HepG2 (cell line): ENCODE measurements around the gene NKAIN4. TPM values are rescaled to one million over a fixed set of nuclear protein-coding genes. Genes with fewer than 3 reads are reported as not detected.
A peak's percentile ranks its signal among the peaks of the same experiment; 100 is the strongest.

ENCODE experiments used
- AHR ChIP-seq: IDR thresholded peaks from 2 replicates; pipeline ENCODE4 v1.6.1; 2018; ENCODE audit warnings: missing genetic modification reagents, missing compliant biosample characterization
- ARNT2 ChIP-seq: sonication (generic); formaldehyde crosslinking; IDR thresholded peaks from 2 replicates; pipeline ENCODE4 v1.8.0; 2022; ENCODE audit warnings: mild to moderate bottlenecking, low read depth, missing genetic modification reagents, moderate library complexity
- FOSL2 ChIP-seq: sonication (generic); formaldehyde crosslinking; IDR thresholded peaks from 2 replicates; pipeline ENCODE4 v1.4.0; 2020; ENCODE audit warnings: missing genetic modification reagents
- GABPB1 ChIP-seq: IDR thresholded peaks from 2 replicates; pipeline ENCODE4 v1.6.1; 2016; ENCODE audit warnings: mild to moderate bottlenecking, missing genetic modification reagents, moderate library complexity, missing compliant biosample characterization
- HINFP ChIP-seq: sonication (generic); formaldehyde crosslinking; IDR thresholded peaks from 2 replicates; pipeline ENCODE4 v1.4.0; 2020; ENCODE audit warnings: low read depth, mild to moderate bottlenecking, missing genetic modification reagents
- MLX ChIP-seq: IDR thresholded peaks from 2 replicates; pipeline ENCODE4 v1.6.1; 2016
- SALL2 ChIP-seq: sonication (generic); formaldehyde crosslinking; IDR thresholded peaks from 2 replicates; pipeline ENCODE4 v1.8.1; 2023; ENCODE audit warnings: mild to moderate bottlenecking, missing genetic modification reagents, inconsistent platforms
- ZFP36L1 ChIP-seq: sonication (generic); formaldehyde crosslinking; IDR thresholded peaks from 2 replicates; pipeline ENCODE4 v1.8.0; 2022; ENCODE audit warnings: mild to moderate bottlenecking, missing genetic modification reagents, moderate library complexity
- ZNF670 ChIP-seq: sonication (generic); formaldehyde crosslinking; IDR thresholded peaks from 2 replicates; pipeline ENCODE4 v1.8.0; 2022; ENCODE audit warnings: mild to moderate bottlenecking, missing genetic modification reagents, borderline replicate concordance
- polyA plus RNA-seq, 8 experiments: library from polyadenylated mRNA; depleted of rRNA in 3 of 8; stranded (reverse) in 7 of 8; unstranded in 1 of 8; fragments of >200 nt; fragmentation: Illumina TruSeq in 4 of 8; extraction: Trizol in 4 of 8; gene quantifications; 2 replicates each; pipeline versions ENCODE4 v1.2.1 to v1.2.3, GENCODE V29; 2011 to 2016; ENCODE audit warnings: low read depth in 4 of 8, missing spikeins in 1 of 8, mixed read lengths in 1 of 8; ENCODE audit not compliant: insufficient read depth in 1 of 8
- total RNA-seq, 5 experiments: library from RNA; depleted of rRNA; stranded (reverse); fragments of >200 nt; fragmentation: Illumina TruSeq; extraction: Trizol; gene quantifications; 2 replicates each; pipeline ENCODE4 v1.2.3, GENCODE V29; 2016; ENCODE audit warnings: low read depth in 1 of 5
- TF ChIP-seq, protein P1 (sequence below): sonication (generic); formaldehyde crosslinking; IDR thresholded peaks from 2 replicates; pipeline ENCODE4 v1.5.1; 2020; ENCODE audit warnings: mild to moderate bottlenecking, missing genetic modification reagents, moderate library complexity
- TF ChIP-seq, protein P2 (sequence below): IDR thresholded peaks from 2 replicates; pipeline ENCODE4 v1.6.1; 2012; ENCODE audit warnings: inconsistent platforms
- TF ChIP-seq, protein P3 (sequence below), 2 experiments: sonication (generic) in 1 of 2; formaldehyde crosslinking in 1 of 2; IDR thresholded peaks; 2 replicates each; pipeline versions ENCODE4 v1.4.0 to v1.6.1; 2018 to 2020; ENCODE audit warnings: missing genetic modification reagents in 2 of 2, borderline replicate concordance in 1 of 2, low read depth in 1 of 2, mild to moderate bottlenecking in 1 of 2, missing biosample characterization in 1 of 2
- TF ChIP-seq, protein P4 (sequence below): sonication (generic); formaldehyde crosslinking; conservative IDR thresholded peaks from 2 replicates; pipeline ENCODE4 v1.8.0; 2022; ENCODE audit warnings: low read depth, missing genetic modification reagents
- TF ChIP-seq, protein P5 (sequence below): sonication (generic); formaldehyde crosslinking; IDR thresholded peaks from 2 replicates; pipeline ENCODE4 v1.4.0; 2020; ENCODE audit warnings: missing genetic modification reagents

The NKAIN4 gene
- total and polyA plus RNA-seq, 2 of the 13 experiments (the other 11 are each of a cell fraction or from before 2014, with no cell fraction given), result not detected

- TF ChIP-seq, protein P1, sequence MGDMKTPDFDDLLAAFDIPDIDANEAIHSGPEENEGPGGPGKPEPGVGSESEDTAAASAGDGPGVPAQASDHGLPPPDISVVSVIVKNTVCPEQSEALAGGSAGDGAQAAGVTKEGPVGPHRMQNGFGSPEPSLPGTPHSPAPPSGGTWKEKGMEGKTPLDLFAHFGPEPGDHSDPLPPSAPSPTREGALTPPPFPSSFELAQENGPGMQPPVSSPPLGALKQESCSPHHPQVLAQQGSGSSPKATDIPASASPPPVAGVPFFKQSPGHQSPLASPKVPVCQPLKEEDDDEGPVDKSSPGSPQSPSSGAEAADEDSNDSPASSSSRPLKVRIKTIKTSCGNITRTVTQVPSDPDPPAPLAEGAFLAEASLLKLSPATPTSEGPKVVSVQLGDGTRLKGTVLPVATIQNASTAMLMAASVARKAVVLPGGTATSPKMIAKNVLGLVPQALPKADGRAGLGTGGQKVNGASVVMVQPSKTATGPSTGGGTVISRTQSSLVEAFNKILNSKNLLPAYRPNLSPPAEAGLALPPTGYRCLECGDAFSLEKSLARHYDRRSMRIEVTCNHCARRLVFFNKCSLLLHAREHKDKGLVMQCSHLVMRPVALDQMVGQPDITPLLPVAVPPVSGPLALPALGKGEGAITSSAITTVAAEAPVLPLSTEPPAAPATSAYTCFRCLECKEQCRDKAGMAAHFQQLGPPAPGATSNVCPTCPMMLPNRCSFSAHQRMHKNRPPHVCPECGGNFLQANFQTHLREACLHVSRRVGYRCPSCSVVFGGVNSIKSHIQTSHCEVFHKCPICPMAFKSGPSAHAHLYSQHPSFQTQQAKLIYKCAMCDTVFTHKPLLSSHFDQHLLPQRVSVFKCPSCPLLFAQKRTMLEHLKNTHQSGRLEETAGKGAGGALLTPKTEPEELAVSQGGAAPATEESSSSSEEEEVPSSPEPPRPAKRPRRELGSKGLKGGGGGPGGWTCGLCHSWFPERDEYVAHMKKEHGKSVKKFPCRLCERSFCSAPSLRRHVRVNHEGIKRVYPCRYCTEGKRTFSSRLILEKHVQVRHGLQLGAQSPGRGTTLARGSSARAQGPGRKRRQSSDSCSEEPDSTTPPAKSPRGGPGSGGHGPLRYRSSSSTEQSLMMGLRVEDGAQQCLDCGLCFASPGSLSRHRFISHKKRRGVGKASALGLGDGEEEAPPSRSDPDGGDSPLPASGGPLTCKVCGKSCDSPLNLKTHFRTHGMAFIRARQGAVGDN (CRISPR knock-in tag), result peak; percentile 54
- TF ChIP-seq SALL2 (CRISPR knock-in tag) (no peak), MLX (CRISPR knock-in tag) (peak; percentile 26; the same call in 1 of the 2 replicates), GABPB1 (CRISPR knock-in tag) (peak; percentile 58), HINFP (no peak), AHR (CRISPR knock-in tag) (peak; percentile 24; the same call in 1 of the 2 replicates), FOSL2 (0 out of 2 replicates have a peak, but pooled peaks have one; percentile 6), ARNT2 (no peak), ZFP36L1 (CRISPR knock-in tag) (no peak), ZNF670 (no peak)
- TF ChIP-seq, protein P2, sequence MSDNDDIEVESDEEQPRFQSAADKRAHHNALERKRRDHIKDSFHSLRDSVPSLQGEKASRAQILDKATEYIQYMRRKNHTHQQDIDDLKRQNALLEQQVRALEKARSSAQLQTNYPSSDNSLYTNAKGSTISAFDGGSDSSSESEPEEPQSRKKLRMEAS, result peak; percentile 26; the same call in 1 of the 2 replicates
- TF ChIP-seq, protein P3, sequence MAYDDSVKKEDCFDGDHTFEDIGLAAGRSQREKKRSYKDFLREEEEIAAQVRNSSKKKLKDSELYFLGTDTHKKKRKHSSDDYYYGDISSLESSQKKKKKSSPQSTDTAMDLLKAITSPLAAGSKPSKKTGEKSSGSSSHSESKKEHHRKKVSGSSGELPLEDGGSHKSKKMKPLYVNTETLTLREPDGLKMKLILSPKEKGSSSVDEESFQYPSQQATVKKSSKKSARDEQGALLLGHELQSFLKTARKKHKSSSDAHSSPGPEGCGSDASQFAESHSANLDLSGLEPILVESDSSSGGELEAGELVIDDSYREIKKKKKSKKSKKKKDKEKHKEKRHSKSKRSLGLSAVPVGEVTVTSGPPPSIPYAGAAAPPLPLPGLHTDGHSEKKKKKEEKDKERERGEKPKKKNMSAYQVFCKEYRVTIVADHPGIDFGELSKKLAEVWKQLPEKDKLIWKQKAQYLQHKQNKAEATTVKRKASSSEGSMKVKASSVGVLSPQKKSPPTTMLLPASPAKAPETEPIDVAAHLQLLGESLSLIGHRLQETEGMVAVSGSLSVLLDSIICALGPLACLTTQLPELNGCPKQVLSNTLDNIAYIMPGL (CRISPR knock-in tag; IDR thresholded peaks at IDR 0.05; ENCODE audit: borderline replicate concordance in 1 of 2, low read depth in 1 of 2), result 0 out of 4 replicates have a peak, but pooled peaks of 1 of the 2 experiments have one; percentile 27
- TF ChIP-seq, protein P4, sequence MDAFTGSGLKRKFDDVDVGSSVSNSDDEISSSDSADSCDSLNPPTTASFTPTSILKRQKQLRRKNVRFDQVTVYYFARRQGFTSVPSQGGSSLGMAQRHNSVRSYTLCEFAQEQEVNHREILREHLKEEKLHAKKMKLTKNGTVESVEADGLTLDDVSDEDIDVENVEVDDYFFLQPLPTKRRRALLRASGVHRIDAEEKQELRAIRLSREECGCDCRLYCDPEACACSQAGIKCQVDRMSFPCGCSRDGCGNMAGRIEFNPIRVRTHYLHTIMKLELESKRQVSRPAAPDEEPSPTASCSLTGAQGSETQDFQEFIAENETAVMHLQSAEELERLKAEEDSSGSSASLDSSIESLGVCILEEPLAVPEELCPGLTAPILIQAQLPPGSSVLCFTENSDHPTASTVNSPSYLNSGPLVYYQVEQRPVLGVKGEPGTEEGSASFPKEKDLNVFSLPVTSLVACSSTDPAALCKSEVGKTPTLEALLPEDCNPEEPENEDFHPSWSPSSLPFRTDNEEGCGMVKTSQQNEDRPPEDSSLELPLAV, result no peak
- TF ChIP-seq, protein P5, sequence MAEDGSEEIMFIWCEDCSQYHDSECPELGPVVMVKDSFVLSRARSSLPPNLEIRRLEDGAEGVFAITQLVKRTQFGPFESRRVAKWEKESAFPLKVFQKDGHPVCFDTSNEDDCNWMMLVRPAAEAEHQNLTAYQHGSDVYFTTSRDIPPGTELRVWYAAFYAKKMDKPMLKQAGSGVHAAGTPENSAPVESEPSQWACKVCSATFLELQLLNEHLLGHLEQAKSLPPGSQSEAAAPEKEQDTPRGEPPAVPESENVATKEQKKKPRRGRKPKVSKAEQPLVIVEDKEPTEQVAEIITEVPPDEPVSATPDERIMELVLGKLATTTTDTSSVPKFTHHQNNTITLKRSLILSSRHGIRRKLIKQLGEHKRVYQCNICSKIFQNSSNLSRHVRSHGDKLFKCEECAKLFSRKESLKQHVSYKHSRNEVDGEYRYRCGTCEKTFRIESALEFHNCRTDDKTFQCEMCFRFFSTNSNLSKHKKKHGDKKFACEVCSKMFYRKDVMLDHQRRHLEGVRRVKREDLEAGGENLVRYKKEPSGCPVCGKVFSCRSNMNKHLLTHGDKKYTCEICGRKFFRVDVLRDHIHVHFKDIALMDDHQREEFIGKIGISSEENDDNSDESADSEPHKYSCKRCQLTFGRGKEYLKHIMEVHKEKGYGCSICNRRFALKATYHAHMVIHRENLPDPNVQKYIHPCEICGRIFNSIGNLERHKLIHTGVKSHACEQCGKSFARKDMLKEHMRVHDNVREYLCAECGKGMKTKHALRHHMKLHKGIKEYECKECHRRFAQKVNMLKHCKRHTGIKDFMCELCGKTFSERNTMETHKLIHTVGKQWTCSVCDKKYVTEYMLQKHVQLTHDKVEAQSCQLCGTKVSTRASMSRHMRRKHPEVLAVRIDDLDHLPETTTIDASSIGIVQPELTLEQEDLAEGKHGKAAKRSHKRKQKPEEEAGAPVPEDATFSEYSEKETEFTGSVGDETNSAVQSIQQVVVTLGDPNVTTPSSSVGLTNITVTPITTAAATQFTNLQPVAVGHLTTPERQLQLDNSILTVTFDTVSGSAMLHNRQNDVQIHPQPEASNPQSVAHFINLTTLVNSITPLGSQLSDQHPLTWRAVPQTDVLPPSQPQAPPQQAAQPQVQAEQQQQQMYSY (CRISPR knock-in tag), result no peak
Observed at GRCh38 chr20:63238514-63239125, 15.6 kb downstream of the NKAIN4 start (continued).
